ENCODE results near the gene ADAMTS9. TPM values are rescaled to one million over a fixed set of nuclear protein-coding genes. Genes with fewer than 3 reads are reported as not detected.
A peak's percentile ranks its signal among the peaks of the same experiment; 100 is the strongest.
"Not testable (repeated sequence)": the region's sequence is repeated elsewhere in the genome, so short reads cannot be mapped to it uniquely, and the experiment has no call there.

Gene ADAMTS9
- total and polyA plus RNA-seq, 8 donors: 36.3 to 78.0 (median 56.7) TPM

- DNase-seq (peak in 1 of 4 donors; percentile 56), ATAC-seq (no peak)
- Histone ChIP-seq H3K27me3 (no peaks in the 10 kb centered on the region), H3K4me1 (peaks cover 0 to 7% of the 10 kb centered on the region in 2 donors), H3K36me3 (peaks cover 0 to 48% of the 10 kb centered on the region in 2 donors), H3K4me3 (no peak overlapping the region), H3K9me3 (no peaks in the 10 kb centered on the region), H3K27ac (no peak overlapping the region)
- TF ChIP-seq, protein P1, sequence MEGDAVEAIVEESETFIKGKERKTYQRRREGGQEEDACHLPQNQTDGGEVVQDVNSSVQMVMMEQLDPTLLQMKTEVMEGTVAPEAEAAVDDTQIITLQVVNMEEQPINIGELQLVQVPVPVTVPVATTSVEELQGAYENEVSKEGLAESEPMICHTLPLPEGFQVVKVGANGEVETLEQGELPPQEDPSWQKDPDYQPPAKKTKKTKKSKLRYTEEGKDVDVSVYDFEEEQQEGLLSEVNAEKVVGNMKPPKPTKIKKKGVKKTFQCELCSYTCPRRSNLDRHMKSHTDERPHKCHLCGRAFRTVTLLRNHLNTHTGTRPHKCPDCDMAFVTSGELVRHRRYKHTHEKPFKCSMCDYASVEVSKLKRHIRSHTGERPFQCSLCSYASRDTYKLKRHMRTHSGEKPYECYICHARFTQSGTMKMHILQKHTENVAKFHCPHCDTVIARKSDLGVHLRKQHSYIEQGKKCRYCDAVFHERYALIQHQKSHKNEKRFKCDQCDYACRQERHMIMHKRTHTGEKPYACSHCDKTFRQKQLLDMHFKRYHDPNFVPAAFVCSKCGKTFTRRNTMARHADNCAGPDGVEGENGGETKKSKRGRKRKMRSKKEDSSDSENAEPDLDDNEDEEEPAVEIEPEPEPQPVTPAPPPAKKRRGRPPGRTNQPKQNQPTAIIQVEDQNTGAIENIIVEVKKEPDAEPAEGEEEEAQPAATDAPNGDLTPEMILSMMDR (IDR thresholded peaks at IDR 0.05): no peak
- intact Hi-C loops (cut with DNase I): no loop called here
Observed at GRCh38 chr3:64550745-64551144, 137.1 kb downstream of the ADAMTS9 start.

DNA sequence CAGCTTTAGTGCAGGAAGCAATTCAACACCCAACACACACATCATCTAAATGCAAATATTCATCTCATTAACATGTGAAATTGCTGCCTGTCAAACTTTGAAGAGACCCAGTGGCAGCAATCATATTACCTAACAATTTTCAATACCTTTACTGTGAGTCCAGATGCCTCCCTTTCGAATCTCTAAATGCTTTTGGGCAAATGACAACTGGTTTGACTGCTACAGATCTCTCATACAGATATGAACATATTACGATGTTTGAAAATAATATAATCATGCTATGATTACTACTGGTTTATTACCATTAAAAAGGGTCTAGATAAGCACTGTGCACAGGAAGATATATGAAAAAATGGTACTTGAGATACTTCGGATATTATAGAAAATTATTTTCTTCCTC lies 137.9 kb downstream of the ADAMTS9 start:
- H3K36me3 ChIP-seq: peaks cover 0 to 53% of the 10 kb centered on the region in 2 donors
- ATAC-seq (no peak), DNase-seq (no peak)
- intact Hi-C loops (cut with DNase I): no loop called here
- no peaks in the 10 kb centered on the region for H3K27me3 ChIP-seq
- no peak overlapping the region for H3K4me3 ChIP-seq
- H3K4me1 ChIP-seq: peaks cover 0 to 5% of the 10 kb centered on the region in 2 donors
- no peak overlapping the region for H3K27ac ChIP-seq
- H3K9me3 ChIP-seq: no peaks in the 10 kb centered on the region
- TF ChIP-seq, protein P1 (IDR thresholded peaks at IDR 0.05): no peak

DNA sequence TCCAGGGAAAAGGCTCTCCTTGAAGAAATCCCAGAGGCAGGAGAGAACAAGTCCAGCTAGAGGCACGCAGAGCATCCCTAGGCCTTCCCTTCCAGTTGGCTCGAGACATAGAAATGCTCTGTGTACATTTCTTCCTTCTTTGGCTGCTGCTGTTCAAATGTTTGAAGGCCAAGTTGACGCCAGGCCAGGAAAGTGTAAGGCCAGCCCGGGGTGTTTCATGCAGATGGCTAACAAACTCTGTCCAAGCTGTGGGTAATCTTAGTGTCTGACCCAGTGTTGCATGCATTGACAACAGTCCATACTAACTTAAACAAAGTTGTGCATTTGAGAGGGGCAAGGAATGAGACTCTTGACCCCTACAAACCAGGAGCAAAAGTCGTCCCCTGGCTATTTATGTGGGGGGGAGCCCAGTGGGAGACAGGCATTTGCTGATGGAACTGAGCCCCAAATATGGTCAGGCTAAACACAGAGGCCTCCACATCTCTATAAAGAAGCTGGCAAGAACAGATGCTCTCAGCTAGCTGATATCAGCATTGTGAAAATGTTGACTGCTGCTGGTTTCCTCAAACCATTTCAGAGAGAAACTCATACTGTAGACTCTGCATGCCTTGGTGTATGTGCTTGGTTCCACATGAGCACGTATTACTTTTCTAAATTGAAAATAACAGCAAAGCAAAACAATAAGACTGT lies 139.5 kb downstream of the ADAMTS9 start:
- H3K27ac ChIP-seq: peak overlapping the region in 1 of 2 donors; percentile 4
- DNase-seq (peak in 3 of 4 donors; percentile 48 to 95 (median 95)), ATAC-seq (peak; percentile 74)
- H3K4me3 ChIP-seq: no peak overlapping the region
- H3K36me3 ChIP-seq: peaks cover 0 to 53% of the 10 kb centered on the region in 2 donors
- no peaks in the 10 kb centered on the region for H3K27me3 ChIP-seq
- no peaks in the 10 kb centered on the region for H3K4me1 ChIP-seq
- TF ChIP-seq, protein P1 (IDR thresholded peaks at IDR 0.05): no peak
- H3K9me3 ChIP-seq: no peaks in the 10 kb centered on the region
- intact Hi-C loops (cut with DNase I): no loop called here

- intact Hi-C loops (cut with DNase I): no loop called here
- no peaks in the 10 kb centered on the region for H3K4me1 ChIP-seq
- H3K36me3 ChIP-seq: peaks cover 0 to 52% of the 10 kb centered on the region in 2 donors
- TF ChIP-seq, protein P1 (IDR thresholded peaks at IDR 0.05): no peak
- no peak overlapping the region for H3K4me3 ChIP-seq
- H3K9me3 ChIP-seq: no peaks in the 10 kb centered on the region
- no peak for DNase-seq
- H3K27ac ChIP-seq: no peak overlapping the region
- no peaks in the 10 kb centered on the region for H3K27me3 ChIP-seq
- ATAC-seq: no peak
Observed at GRCh38 chr3:64546856-64547255, 140.9 kb downstream of the ADAMTS9 start.

DNA sequence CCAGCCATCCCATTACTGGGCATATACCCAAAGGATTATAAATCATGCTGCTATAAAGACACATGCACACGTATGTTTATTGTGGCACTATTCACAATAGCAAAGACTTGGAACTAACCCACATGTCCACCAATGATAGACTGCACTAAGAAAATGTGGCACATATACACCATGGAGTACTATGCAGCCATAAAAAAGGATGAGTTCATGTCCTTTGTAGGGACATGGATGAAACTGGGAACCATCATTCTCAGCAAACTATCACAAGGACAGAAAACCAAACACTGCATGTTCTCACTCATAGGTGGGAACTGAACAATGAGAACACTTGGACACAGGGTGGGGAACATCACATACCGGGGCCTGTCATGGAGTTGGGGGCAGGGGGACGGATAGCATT lies 142.6 kb downstream of the ADAMTS9 start:
- H3K4me1 ChIP-seq; H3K4me3 ChIP-seq; DNase-seq; H3K27me3 ChIP-seq; H3K9me3 ChIP-seq; intact Hi-C loops (cut with DNase I); H3K27ac ChIP-seq; ATAC-seq: not testable (repeated sequence)
- H3K36me3 ChIP-seq: peaks cover 0 to 52% of the 10 kb centered on the region in 2 donors

GRCh38 chr3:64541803-64542202 lies 146.0 kb downstream of the ADAMTS9 start:
- Histone ChIP-seq H3K27me3 (no peaks in the 10 kb centered on the region), H3K9me3 (no peaks in the 10 kb centered on the region), H3K36me3 (peaks cover 0 to 54% of the 10 kb centered on the region in 2 donors), H3K27ac (no peak overlapping the region), H3K4me1 (no peaks in the 10 kb centered on the region), H3K4me3 (no peak overlapping the region)
- intact Hi-C loops (cut with DNase I): no loop called here
- TF ChIP-seq, protein P1 (IDR thresholded peaks at IDR 0.05): no peak
- DNase-seq: no peak
- ATAC-seq: no peak

All from left lung (tissue), 10 donors.